GM08714 (cell line): ENCODE data around the gene APOBEC3G.

ENCODE experiments used
- H3K4me3 ChIP-seq: fragments of 200-500 bp; sonication (Bioruptor generic); 2 replicates; pipeline ENCODE4 v1.5.1; 2014; ENCODE audit warnings: mild to moderate bottlenecking, low read length, inconsistent platforms
- ZNF274 ChIP-seq: IDR thresholded peaks from 2 replicates; pipeline ENCODE4 v1.6.1; 2012; ENCODE audit warnings: mild to moderate bottlenecking, low read depth, low read length

The APOBEC3G gene

DNA sequence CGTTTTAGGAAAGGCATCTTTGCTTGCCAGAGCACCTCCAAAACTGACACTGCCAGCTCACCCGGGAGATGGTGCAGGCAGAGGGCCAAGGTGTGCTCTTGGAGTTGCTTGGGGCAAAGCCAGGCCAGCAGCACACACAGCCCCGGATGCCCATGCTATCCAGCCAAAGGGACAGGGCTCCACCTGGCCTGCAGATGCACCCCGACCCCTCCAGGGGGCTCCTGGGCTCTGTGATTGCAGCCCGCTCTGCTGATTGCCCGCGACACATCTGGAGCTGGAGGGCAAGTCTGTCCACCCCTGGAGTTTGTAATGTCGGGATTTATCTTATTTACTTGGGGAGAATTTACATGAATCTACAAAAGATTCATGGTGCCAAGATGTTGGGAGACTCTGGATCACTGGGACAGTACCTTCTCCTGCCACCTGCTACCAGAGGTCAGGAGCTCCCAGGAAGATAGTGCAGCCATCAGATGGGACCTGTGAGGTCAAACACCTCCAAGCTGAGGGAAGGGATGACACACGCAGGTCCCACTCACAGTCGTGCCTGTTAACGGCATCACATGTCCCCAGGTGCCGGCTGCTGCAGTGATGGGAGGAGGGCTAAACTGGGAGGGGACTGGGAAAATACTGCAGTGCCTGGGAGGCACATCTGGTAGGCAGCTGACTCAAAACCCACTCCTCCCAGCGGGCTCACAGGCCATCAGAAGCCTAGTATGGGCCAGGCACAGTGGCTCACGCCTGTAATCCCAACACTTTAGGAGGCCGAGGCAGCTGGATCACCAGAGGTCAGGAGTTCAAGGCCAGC is 58.2 kb downstream of the APOBEC3G start:
- no peak for TF ChIP-seq ZNF274
- no peak overlapping the region for H3K4me3 ChIP-seq

DNA sequence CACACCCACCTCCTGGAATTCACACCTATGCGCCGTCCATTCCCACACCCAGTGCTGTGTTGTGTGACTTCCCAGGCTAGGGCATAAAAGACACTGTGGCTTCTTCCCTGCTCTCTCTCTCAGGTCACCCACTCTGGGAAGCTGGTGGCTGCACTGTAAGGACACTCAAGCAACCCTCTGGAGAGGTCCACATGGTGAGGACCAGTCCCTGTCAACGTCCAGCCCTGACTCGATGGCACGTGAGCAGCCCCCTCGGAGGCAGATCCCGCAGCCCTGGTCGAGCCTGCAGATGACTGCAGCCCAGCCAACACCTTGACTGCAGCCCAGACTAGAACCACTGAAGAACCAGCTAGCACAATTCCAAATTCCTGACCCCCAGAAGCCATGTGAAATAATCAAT is 59.2 kb downstream of the APOBEC3G start:
- TF ChIP-seq ZNF274 = no peak
- no peak overlapping the region for H3K4me3 ChIP-seq
